Adrenal gland (tissue), 5 donors: ENCODE measurements around the gene CHURC1.

ENCODE experiments used
- POLR2A ChIP-seq, 2 donors: fragments of 450-650 bp; IDR thresholded peaks; one replicate each; pipeline ENCODE4 v1.6.1; 2017; ENCODE audit warnings: antibody characterized with exemption in 2 of 2, mild to moderate bottlenecking in 2 of 2, moderate library complexity in 1 of 2
- TF ChIP-seq, protein P1 (sequence below), 6 experiments: fragments of 450-650 bp in 4 of 6; fragments of 200-600 bp in 2 of 6; sonication (generic) in 1 of 6; IDR thresholded peaks; 1 replicate in 5 of 6; 2 replicates in 1 of 6; pipeline versions ENCODE4 v1.5.1 to v1.8.0; 2016 to 2021; ENCODE audit warnings: antibody characterized with exemption in 6 of 6, mild to moderate bottlenecking in 2 of 6, moderate library complexity in 1 of 6
- donor health status: DM: no; HTN: no; CAD: no.

DNA sequence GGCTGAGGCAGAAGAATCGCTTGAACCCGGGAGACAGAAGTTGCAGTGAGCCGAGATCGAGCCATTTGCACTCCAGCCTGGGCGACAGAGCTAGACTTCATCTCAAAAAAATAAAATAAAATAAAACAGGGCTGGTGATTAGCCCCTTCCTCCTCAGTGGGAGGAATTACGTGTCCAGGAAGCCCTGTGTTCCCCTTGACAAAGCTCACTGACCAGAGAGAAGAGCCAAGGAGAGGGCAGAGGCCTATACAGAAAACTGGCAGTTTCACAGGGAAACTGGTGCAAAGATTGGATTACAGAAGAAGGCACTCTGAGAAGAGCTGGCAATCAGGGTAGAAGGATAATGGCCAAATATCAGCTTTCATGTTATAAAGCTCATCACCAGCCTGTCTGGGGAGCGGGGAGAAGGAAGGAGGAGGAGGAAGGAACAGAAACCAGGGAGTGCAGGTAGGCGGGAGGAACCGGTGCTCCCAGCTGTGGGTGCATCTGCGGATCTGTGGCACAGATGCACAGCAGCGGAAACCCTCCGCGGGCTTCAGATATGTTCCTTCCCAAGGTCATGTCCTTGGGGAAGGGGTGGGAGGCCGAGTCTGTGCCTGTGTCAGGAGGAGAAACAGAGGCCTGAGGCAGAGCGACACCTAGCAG lies 51.2 kb downstream of the CHURC1 start:
- TF ChIP-seq, protein P1, sequence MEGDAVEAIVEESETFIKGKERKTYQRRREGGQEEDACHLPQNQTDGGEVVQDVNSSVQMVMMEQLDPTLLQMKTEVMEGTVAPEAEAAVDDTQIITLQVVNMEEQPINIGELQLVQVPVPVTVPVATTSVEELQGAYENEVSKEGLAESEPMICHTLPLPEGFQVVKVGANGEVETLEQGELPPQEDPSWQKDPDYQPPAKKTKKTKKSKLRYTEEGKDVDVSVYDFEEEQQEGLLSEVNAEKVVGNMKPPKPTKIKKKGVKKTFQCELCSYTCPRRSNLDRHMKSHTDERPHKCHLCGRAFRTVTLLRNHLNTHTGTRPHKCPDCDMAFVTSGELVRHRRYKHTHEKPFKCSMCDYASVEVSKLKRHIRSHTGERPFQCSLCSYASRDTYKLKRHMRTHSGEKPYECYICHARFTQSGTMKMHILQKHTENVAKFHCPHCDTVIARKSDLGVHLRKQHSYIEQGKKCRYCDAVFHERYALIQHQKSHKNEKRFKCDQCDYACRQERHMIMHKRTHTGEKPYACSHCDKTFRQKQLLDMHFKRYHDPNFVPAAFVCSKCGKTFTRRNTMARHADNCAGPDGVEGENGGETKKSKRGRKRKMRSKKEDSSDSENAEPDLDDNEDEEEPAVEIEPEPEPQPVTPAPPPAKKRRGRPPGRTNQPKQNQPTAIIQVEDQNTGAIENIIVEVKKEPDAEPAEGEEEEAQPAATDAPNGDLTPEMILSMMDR (IDR thresholded peaks at IDR 0.05) = no peak
- no peak for TF ChIP-seq POLR2A (IDR thresholded peaks at IDR 0.05)
